ENCODE results near the gene MIF.

- TF ChIP-seq, protein P1, sequence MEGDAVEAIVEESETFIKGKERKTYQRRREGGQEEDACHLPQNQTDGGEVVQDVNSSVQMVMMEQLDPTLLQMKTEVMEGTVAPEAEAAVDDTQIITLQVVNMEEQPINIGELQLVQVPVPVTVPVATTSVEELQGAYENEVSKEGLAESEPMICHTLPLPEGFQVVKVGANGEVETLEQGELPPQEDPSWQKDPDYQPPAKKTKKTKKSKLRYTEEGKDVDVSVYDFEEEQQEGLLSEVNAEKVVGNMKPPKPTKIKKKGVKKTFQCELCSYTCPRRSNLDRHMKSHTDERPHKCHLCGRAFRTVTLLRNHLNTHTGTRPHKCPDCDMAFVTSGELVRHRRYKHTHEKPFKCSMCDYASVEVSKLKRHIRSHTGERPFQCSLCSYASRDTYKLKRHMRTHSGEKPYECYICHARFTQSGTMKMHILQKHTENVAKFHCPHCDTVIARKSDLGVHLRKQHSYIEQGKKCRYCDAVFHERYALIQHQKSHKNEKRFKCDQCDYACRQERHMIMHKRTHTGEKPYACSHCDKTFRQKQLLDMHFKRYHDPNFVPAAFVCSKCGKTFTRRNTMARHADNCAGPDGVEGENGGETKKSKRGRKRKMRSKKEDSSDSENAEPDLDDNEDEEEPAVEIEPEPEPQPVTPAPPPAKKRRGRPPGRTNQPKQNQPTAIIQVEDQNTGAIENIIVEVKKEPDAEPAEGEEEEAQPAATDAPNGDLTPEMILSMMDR (IDR thresholded peaks at IDR 0.05), result no peak
- no peak for TF ChIP-seq POLR2A (IDR thresholded peaks at IDR 0.05)
- TF ChIP-seq POLR2AphosphoS5 (IDR thresholded peaks at IDR 0.05), result no peak
- TF ChIP-seq EP300 (IDR thresholded peaks at IDR 0.05), result no peak
Observed at GRCh38 chr22:23897320-23897719, 3.1 kb downstream of the MIF start.

All from stomach (tissue), 4 donors.